HEK293T (cell line): ENCODE data around the gene LRRC75A.

ENCODE experiments used
- CTCF ChIA-PET: fragments of 350-600 bp; formaldehyde crosslinking; extraction: SDS; loops from one replicate; lab custom pipeline; 2021; ENCODE audit warnings: antibody characterized with exemption, inconsistent platforms; lab: Yijun Ruan, JAX
- POLR2A ChIA-PET: fragments of 350-600 bp; formaldehyde crosslinking; extraction: SDS; loops from one replicate; lab custom pipeline; 2020; ENCODE audit warnings: antibody characterized with exemption, inconsistent platforms; lab: Yijun Ruan, JAX
- DNase-seq: peaks from one replicate; pipeline ENCODE4 v3.0.0; 2012; ENCODE audit warnings: mixed read lengths; ENCODE audit errors: extremely low spot score
- ARNT ChIP-seq: fragments of 450-650 bp; IDR thresholded peaks from 2 replicates; pipeline ENCODE4 v1.6.1; 2017; ENCODE audit warnings: mild to moderate bottlenecking
- BHLHE40 ChIP-seq: fragments of 450-650 bp; IDR thresholded peaks from 2 replicates; pipeline ENCODE4 v1.6.1; 2016; ENCODE audit warnings: mild to moderate bottlenecking, moderate library complexity, borderline replicate concordance
- CTBP1 ChIP-seq: fragments of 450-650 bp; IDR thresholded peaks from 2 replicates; pipeline ENCODE4 v1.6.1; 2016; ENCODE audit warnings: borderline replicate concordance
- ELF4 ChIP-seq: fragments of 450-650 bp; IDR thresholded peaks from 2 replicates; pipeline ENCODE4 v1.6.1; 2017; ENCODE audit warnings: antibody characterized with exemption
- FOXA1 ChIP-seq: fragments of 450-650 bp; IDR thresholded peaks from 2 replicates; pipeline ENCODE4 v1.6.1; 2016; ENCODE audit warnings: mild to moderate bottlenecking
- FOXK2 ChIP-seq: fragments of 450-650 bp; IDR thresholded peaks from 2 replicates; pipeline ENCODE4 v1.6.1; 2016; ENCODE audit warnings: mild to moderate bottlenecking
- FOXM1 ChIP-seq: fragments of 450-650 bp; IDR thresholded peaks from 2 replicates; pipeline ENCODE4 v1.6.1; 2017; ENCODE audit warnings: mild to moderate bottlenecking, borderline replicate concordance
- HDGF ChIP-seq: fragments of 450-650 bp; IDR thresholded peaks from 2 replicates; pipeline ENCODE4 v1.6.1; 2017; ENCODE audit warnings: antibody characterized with exemption, borderline replicate concordance
- L3MBTL2 ChIP-seq: fragments of 450-650 bp; conservative IDR thresholded peaks from 2 replicates; pipeline ENCODE4 v1.6.1; 2016; ENCODE audit warnings: mild to moderate bottlenecking
- LEF1 ChIP-seq: fragments of 450-650 bp; IDR thresholded peaks from 2 replicates; pipeline ENCODE4 v1.6.1; 2017; ENCODE audit warnings: mild to moderate bottlenecking, borderline replicate concordance
- NFRKB ChIP-seq: fragments of 450-650 bp; IDR thresholded peaks from 2 replicates; pipeline ENCODE4 v1.6.1; 2016; ENCODE audit warnings: mild to moderate bottlenecking, moderate library complexity
- SP1 ChIP-seq: fragments of 450-650 bp; IDR thresholded peaks from 2 replicates; pipeline ENCODE4 v1.6.1; 2017
- SUZ12 ChIP-seq: fragments of 450-650 bp; IDR thresholded peaks from 2 replicates; pipeline ENCODE4 v1.6.1; 2016; ENCODE audit warnings: mild to moderate bottlenecking
- TARDBP ChIP-seq: fragments of 450-650 bp; IDR thresholded peaks from 2 replicates; pipeline ENCODE4 v1.6.1; 2016
- ZNF384 ChIP-seq: fragments of 450-650 bp; IDR thresholded peaks from 2 replicates; pipeline ENCODE4 v1.6.1; 2016
- TF ChIP-seq, protein P1 (sequence below): fragments of 450-650 bp; IDR thresholded peaks from 2 replicates; pipeline ENCODE4 v1.6.1; 2016

The LRRC75A gene

DNA sequence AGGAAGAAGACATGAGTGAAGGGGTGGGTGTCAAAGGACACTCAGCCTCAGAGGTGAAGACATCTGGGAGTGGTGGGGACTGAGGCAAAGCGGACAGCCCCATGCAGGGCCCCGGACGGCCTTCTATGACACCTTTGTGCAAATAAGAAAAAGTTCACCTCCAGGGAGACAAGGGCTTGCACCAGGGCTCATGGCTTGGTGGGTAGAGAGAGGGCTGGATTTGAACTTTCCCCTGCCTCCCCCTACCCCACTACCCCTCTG is 30.5 kb downstream of the LRRC75A start:
- CTCF ChIA-PET, result interaction anchor here (1.5 kb wide), 1 partner anchor 8 kb away, joined by 6 read pairs; no protein-coding TSS in a partner anchor
- TF ChIP-seq ELF4, result no peak
- TF ChIP-seq L3MBTL2, result no peak
- TF ChIP-seq NFRKB, result no peak
- TF ChIP-seq SP1, result no peak
- TF ChIP-seq HDGF, result no peak
- no peak for TF ChIP-seq SUZ12
- no peak for TF ChIP-seq LEF1
- no peak for TF ChIP-seq FOXA1
- no peak for TF ChIP-seq FOXM1
- no peak for TF ChIP-seq BHLHE40
- no peak for TF ChIP-seq CTBP1
- TF ChIP-seq FOXK2, result no peak
- no peak for TF ChIP-seq TARDBP
- TF ChIP-seq ARNT, result no peak
- TF ChIP-seq, protein P1, sequence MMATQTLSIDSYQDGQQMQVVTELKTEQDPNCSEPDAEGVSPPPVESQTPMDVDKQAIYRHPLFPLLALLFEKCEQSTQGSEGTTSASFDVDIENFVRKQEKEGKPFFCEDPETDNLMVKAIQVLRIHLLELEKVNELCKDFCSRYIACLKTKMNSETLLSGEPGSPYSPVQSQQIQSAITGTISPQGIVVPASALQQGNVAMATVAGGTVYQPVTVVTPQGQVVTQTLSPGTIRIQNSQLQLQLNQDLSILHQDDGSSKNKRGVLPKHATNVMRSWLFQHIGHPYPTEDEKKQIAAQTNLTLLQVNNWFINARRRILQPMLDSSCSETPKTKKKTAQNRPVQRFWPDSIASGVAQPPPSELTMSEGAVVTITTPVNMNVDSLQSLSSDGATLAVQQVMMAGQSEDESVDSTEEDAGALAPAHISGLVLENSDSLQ, result no peak
- POLR2A ChIA-PET, result interaction anchor here (1.7 to 2.3 kb wide), 2 partner anchors 9 to 23 kb away, joined by 5 to 10 read pairs; no protein-coding TSS in a partner anchor
- DNase-seq, result no peak

DNA sequence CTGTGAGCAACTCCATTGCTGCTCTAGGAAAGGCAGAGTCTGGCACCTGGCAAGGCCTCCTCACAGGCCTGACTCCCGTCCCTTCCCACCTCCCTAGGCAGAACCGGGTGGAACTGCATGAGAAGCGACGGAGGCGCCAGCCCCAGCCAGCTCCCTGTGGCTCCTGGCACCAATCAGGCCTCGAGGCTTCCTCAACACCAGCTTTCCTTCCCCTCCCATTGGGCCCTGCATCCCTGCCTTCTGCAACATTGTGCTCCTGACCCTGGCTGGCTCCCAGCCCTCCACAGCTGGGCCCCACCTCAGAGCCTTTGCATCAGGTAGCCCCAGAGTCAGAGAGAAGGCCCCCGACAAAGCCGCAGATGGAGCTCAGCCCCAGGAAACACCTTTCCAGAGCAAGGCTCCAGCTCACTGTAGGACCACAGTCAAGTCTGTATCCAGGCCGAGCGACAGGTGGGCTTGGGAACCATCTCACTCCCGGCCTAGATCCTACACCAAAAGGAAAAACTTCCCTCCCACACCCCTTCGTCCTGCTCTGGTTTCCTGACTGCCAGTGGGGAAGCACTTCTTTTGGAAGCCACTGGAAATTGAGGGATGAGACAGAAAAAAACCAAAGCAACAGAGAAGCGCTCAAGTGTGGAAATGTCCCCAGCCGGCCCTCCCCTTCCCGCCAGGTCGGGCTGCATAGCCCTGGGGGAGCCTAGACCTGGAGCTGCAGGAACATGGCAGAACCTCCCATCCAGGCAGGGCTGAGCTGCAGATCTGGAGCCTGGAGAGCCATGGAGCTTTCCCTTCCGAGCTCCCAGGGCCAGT is 31.0 kb downstream of the LRRC75A start:
- TF ChIP-seq LEF1 (no peak), ELF4 (no peak), SUZ12 (no peak), SP1 (no peak), BHLHE40 (no peak), FOXK2 (no peak), ARNT (no peak), HDGF (no peak), L3MBTL2 (no peak), TARDBP (no peak), CTBP1 (no peak), ZNF384 (no peak), FOXA1 (no peak), FOXM1 (no peak), NFRKB (no peak)
- TF ChIP-seq, protein P1, result no peak
- ChIA-PET CTCF (interaction anchor here (1.5 kb wide), 1 partner anchor 8 kb away, joined by 6 read pairs; no protein-coding TSS in a partner anchor), POLR2A (interaction anchor here (1.7 to 2.3 kb wide), 2 partner anchors 8 to 22 kb away, joined by 5 to 10 read pairs; no protein-coding TSS in a partner anchor)
- no peak for DNase-seq

DNA sequence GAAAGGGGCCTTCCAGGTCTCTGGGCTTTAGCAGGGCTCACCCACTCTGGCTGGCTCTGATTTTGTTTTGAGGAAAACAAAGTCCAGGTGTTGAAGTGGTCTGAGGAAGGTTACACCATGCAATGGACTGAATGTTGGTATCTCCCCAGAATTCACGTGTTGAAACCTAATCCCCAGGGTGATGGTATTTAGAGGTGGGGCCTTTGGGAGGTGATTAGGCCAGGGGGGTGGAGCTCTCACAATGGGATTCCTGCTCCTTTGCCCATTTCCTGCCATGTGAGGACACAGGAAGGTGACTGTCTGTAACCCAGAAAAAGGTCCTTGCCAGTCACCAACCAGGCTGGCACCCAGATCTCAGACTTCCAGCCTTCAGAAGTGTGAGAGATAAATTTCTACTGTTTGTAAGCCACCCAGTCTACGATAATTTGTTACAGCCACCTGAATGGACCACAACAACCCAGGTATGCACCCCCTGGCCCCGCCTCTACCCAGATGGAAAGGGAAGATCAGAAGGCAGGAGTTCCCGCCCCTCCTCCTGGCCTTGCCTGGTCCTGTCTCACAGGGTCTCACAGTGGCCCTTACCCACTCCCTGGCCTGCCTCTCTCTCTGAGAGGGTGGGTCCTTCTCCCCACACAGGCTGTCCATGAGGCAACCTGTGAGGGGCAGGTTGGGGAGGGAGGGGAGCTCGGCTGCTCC is 32.0 kb downstream of the LRRC75A start:
- TF ChIP-seq HDGF (no peak), LEF1 (no peak), CTBP1 (no peak), TARDBP (no peak), FOXM1 (no peak), NFRKB (no peak), ZNF384 (no peak), L3MBTL2 (no peak), FOXA1 (no peak), ARNT (no peak), ELF4 (no peak), FOXK2 (no peak), SUZ12 (no peak), BHLHE40 (no peak), SP1 (no peak)
- TF ChIP-seq, protein P1, result no peak
- ChIA-PET CTCF (interaction anchor here (1.0 to 1.2 kb wide), 2 partner anchors 16 to 62 kb away, joined by 3 read pairs; no protein-coding TSS in a partner anchor), POLR2A (interaction anchor here (2.3 kb wide), 1 partner anchor 21 kb away, joined by 10 read pairs; no protein-coding TSS in a partner anchor)
- no peak for DNase-seq

DNA sequence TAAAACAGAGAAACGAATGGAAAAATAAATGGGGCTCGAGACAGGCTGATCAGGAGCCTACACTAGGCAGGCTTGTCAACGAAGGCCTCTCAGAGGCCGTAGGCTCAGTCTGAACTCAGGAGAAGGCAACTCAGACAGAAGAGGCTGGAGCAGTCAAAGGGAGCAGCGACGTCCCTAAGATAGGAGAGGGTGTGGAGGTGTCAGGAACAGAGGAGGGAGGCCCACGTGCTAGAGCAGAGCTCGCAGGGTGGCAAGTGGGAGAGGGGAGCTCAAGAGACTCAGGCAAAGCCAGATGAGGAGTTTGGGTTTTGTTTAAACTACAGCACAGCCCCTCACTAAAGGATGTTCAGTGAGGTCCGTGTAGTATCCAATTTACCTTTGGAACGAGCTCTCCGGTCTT is 32.7 kb downstream of the LRRC75A start:
- TF ChIP-seq FOXK2, result no peak
- TF ChIP-seq FOXA1, result no peak
- no peak for TF ChIP-seq SUZ12
- TF ChIP-seq TARDBP, result no peak
- no peak for TF ChIP-seq ELF4
- TF ChIP-seq CTBP1, result no peak
- no peak for TF ChIP-seq ARNT
- TF ChIP-seq L3MBTL2, result no peak
- TF ChIP-seq HDGF, result no peak
- TF ChIP-seq ZNF384, result no peak
- TF ChIP-seq BHLHE40, result no peak
- no peak for TF ChIP-seq NFRKB
- TF ChIP-seq FOXM1, result no peak
- TF ChIP-seq, protein P1, result no peak
- TF ChIP-seq LEF1, result no peak
- DNase-seq, result no peak
- POLR2A ChIA-PET, result no interaction called here
- CTCF ChIA-PET, result interaction anchor here (1.0 to 1.2 kb wide), 2 partner anchors 17 to 62 kb away, joined by 3 read pairs; no protein-coding TSS in a partner anchor

DNA sequence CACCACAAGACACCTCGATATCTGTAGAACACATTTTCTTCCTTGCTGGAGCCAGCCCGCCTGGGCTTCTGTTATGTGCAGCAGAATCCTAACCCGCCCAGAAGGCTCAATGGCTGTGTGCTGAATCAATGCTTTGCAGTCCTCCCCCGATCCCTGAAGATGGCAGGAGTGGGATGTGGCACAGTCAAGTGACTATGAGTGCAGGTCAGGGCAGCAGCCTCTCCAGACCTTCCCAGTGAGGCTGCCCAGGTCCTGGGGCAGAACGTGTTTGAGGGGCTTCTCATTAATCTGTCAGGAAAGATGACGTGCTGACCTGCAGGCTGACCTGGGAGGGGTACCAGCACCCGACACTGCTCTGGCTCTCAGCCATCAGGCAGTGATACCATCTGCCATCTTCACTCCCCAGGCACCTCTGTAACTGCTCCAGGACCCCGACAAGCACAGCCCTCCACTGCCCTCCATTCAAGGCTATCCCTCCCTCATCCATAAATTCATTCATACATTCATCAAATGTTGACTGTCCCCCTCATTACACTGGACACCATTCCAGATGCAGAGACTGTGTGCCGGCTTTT is 35.2 kb downstream of the LRRC75A start:
- CTCF ChIA-PET, result no interaction called here
- DNase-seq, result no peak
- POLR2A ChIA-PET, result interaction anchor here (10.5 kb wide), 1 partner anchor 16 kb away, joined by 107 read pairs; no protein-coding TSS in a partner anchor

More for the DNA sequence above, 35.2 kb downstream of the LRRC75A start:
- TF ChIP-seq FOXA1 (no peak), ZNF384 (no peak), L3MBTL2 (no peak), LEF1 (no peak), SP1 (no peak), SUZ12 (no peak), BHLHE40 (no peak), FOXM1 (no peak), TARDBP (no peak), HDGF (no peak), ARNT (no peak), ELF4 (no peak), FOXK2 (no peak), NFRKB (no peak)
- TF ChIP-seq, protein P1, result no peak
